ENCODE measurements around the gene PPFIA2. TPM values are rescaled to one million over a fixed set of nuclear protein-coding genes. Genes with fewer than 3 reads are reported as not detected.

PPFIA2 gene
- total RNA-seq, 6 experiments from 2014 or later = 0.12 to 1.2 (median 0.56) TPM; not detected in 2

GRCh38 chr12:81245907-81246570 lies 513.1 kb downstream of the PPFIA2 start:
- Histone ChIP-seq H3K4me3 (no peak overlapping the region), H3K27ac (no peak overlapping the region), H3K9me3 (no peaks in the 10 kb centered on the region), H3K27me3 (no peaks in the 10 kb centered on the region), H3K36me3 (no peaks in the 10 kb centered on the region), H3K4me1 (no peaks in the 10 kb centered on the region)
- WGBS (ENCODE audit: insufficient coverage, low coverage, low lambda C conversion rate, missing lambda C conversion rate) = 83% methylated on average over 2 of the region's 4 CpGs
- DNase-seq (no peak), ATAC-seq (no peak)
- TF ChIP-seq POLR2A (IDR thresholded peaks at IDR 0.05) (no peak), CTCF (IDR thresholded peaks at IDR 0.05) (no peak)
- intact Hi-C loops (cut with DNase I) = no loop called here

GRCh38 chr12:81245458-81245857 lies 513.7 kb downstream of the PPFIA2 start:
- 40% methylated on average over 2 of the region's 2 CpGs for WGBS (ENCODE audit: insufficient coverage, low coverage, low lambda C conversion rate, missing lambda C conversion rate)
- no peaks in the 10 kb centered on the region for H3K4me1 ChIP-seq

GRCh38 chr12:81231574-81232368 lies 527.4 kb downstream of the PPFIA2 start:
- no peak overlapping the region for H3K4me3 ChIP-seq
- no peaks in the 10 kb centered on the region for H3K9me3 ChIP-seq
- no peaks in the 10 kb centered on the region for H3K27me3 ChIP-seq
- TF ChIP-seq CTCF (IDR thresholded peaks at IDR 0.05) = no peak
- no peak for TF ChIP-seq POLR2A (IDR thresholded peaks at IDR 0.05)
- intact Hi-C loops (cut with DNase I) = no loop called here
- DNase-seq = no peak
- ATAC-seq = no peak
- peaks cover 0 to 14% (median 1%) of the 10 kb centered on the region in 4 donors for H3K36me3 ChIP-seq
- H3K4me1 ChIP-seq = no peaks in the 10 kb centered on the region
- 82% methylated on average over 3 of the region's 3 CpGs for WGBS (ENCODE audit: insufficient coverage, low coverage, low lambda C conversion rate, missing lambda C conversion rate)
- H3K27ac ChIP-seq = no peak overlapping the region

More at GRCh38 chr12:81245458-81245857, 513.7 kb downstream of the PPFIA2 start:
- TF ChIP-seq CTCF (IDR thresholded peaks at IDR 0.05) (no peak), POLR2A (IDR thresholded peaks at IDR 0.05) (no peak)
- intact Hi-C loops (cut with DNase I) = no loop called here
- H3K36me3 ChIP-seq = no peaks in the 10 kb centered on the region
- no peak for DNase-seq
- H3K27me3 ChIP-seq = no peaks in the 10 kb centered on the region
- H3K27ac ChIP-seq = no peak overlapping the region
- H3K4me3 ChIP-seq = no peak overlapping the region
- H3K9me3 ChIP-seq = no peaks in the 10 kb centered on the region
- ATAC-seq = no peak

- WGBS (ENCODE audit: insufficient coverage, low coverage, low lambda C conversion rate, missing lambda C conversion rate) = 81% methylated on average over 5 of the region's 5 CpGs
- intact Hi-C loops (cut with DNase I) = no loop called here
- ATAC-seq (no peak), DNase-seq (no peak)
- Histone ChIP-seq H3K36me3 (peaks cover 0 to 14% (median 0%) of the 10 kb centered on the region in 4 donors), H3K9me3 (no peaks in the 10 kb centered on the region), H3K4me1 (no peaks in the 10 kb centered on the region), H3K27ac (no peak overlapping the region), H3K4me3 (no peak overlapping the region), H3K27me3 (no peaks in the 10 kb centered on the region)
- no peak for TF ChIP-seq POLR2A (IDR thresholded peaks at IDR 0.05)
- no peak for TF ChIP-seq CTCF (IDR thresholded peaks at IDR 0.05)
These were observed 529.4 kb downstream of the PPFIA2 start for GRCh38 chr12:81229759-81230158.
